HEK293 (cell line): ENCODE measurements around the gene CMIP.

Source experiments
- CTCF ChIP-seq: fragments of 450-650 bp; formaldehyde crosslinking; IDR thresholded peaks from 2 replicates; pipeline ENCODE4 v1.5.1; 2016; ENCODE audit warnings: missing biosample characterization, missing genetic modification characterization
- REST ChIP-seq: fragments of 450-650 bp; formaldehyde crosslinking; IDR thresholded peaks from 2 replicates; pipeline ENCODE4 v1.5.1; 2016; ENCODE audit warnings: missing biosample characterization, missing genetic modification characterization
- ZBTB20 ChIP-seq: fragments of 450-650 bp; formaldehyde crosslinking; IDR thresholded peaks from 2 replicates; pipeline ENCODE4 v1.5.1; 2016; ENCODE audit warnings: missing biosample characterization, missing genetic modification characterization
- ZNF2 ChIP-seq: fragments of 450-650 bp; formaldehyde crosslinking; IDR thresholded peaks from 2 replicates; pipeline ENCODE4 v1.5.1; 2016; ENCODE audit warnings: missing biosample characterization, missing genetic modification characterization
- ZNF292 ChIP-seq: fragments of 450-650 bp; formaldehyde crosslinking; IDR thresholded peaks from 2 replicates; pipeline ENCODE4 v1.5.1; 2016; ENCODE audit warnings: low read depth, missing biosample characterization, missing genetic modification characterization, borderline replicate concordance
- ZNF473 ChIP-seq: fragments of 450-650 bp; formaldehyde crosslinking; IDR thresholded peaks from 2 replicates; pipeline ENCODE4 v1.5.1; 2017; ENCODE audit warnings: missing biosample characterization, missing genetic modification characterization
- ZNF501 ChIP-seq: fragments of 450-650 bp; formaldehyde crosslinking; IDR thresholded peaks from 2 replicates; pipeline ENCODE4 v1.5.1; 2016; ENCODE audit warnings: missing biosample characterization, missing genetic modification characterization
- ZNF623 ChIP-seq: fragments of 450-650 bp; formaldehyde crosslinking; IDR thresholded peaks from 2 replicates; pipeline ENCODE4 v1.5.1; 2016; ENCODE audit warnings: missing biosample characterization, missing genetic modification characterization
- ZNF677 ChIP-seq: fragments of 450-650 bp; IDR thresholded peaks from 2 replicates; pipeline ENCODE4 v1.5.0; 2018; ENCODE audit warnings: missing biosample characterization, mild to moderate bottlenecking, missing genetic modification characterization, moderate library complexity
- ZSCAN30 ChIP-seq: fragments of 450-650 bp; IDR thresholded peaks from 2 replicates; pipeline ENCODE4 v1.5.1; 2018; ENCODE audit warnings: missing biosample characterization, mild to moderate bottlenecking, missing genetic modification characterization, moderate library complexity
- TF ChIP-seq, protein P1 (sequence below): fragments of 450-650 bp; formaldehyde crosslinking; conservative IDR thresholded peaks from 2 replicates; pipeline ENCODE4 v1.5.1; 2016; ENCODE audit warnings: low read depth, missing biosample characterization, missing genetic modification characterization

DNA sequence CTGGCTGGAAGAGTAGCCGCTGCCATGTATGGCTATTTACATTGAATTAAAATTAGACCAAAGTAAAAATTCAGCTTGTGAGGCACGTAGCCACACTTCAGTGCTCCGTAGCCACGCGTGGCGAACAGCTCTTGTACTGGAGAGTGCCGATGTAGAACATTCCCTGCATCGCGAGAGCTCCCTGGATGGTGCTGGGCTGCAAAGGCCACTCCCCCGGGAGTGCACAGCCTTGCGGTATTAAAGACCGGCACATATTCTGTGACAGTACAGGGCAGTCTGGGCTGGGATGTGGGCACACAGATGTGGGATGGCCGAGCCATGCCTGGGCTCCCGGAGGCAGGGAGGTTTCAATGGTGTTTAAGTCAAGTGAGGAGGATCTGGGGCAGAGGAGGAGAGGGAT is 102.2 kb downstream of the CMIP start:
- TF ChIP-seq CTCF (tag by site-specific recombination) = no peak
- no peak for TF ChIP-seq ZNF623 (tag by site-specific recombination)
- TF ChIP-seq, protein P1, sequence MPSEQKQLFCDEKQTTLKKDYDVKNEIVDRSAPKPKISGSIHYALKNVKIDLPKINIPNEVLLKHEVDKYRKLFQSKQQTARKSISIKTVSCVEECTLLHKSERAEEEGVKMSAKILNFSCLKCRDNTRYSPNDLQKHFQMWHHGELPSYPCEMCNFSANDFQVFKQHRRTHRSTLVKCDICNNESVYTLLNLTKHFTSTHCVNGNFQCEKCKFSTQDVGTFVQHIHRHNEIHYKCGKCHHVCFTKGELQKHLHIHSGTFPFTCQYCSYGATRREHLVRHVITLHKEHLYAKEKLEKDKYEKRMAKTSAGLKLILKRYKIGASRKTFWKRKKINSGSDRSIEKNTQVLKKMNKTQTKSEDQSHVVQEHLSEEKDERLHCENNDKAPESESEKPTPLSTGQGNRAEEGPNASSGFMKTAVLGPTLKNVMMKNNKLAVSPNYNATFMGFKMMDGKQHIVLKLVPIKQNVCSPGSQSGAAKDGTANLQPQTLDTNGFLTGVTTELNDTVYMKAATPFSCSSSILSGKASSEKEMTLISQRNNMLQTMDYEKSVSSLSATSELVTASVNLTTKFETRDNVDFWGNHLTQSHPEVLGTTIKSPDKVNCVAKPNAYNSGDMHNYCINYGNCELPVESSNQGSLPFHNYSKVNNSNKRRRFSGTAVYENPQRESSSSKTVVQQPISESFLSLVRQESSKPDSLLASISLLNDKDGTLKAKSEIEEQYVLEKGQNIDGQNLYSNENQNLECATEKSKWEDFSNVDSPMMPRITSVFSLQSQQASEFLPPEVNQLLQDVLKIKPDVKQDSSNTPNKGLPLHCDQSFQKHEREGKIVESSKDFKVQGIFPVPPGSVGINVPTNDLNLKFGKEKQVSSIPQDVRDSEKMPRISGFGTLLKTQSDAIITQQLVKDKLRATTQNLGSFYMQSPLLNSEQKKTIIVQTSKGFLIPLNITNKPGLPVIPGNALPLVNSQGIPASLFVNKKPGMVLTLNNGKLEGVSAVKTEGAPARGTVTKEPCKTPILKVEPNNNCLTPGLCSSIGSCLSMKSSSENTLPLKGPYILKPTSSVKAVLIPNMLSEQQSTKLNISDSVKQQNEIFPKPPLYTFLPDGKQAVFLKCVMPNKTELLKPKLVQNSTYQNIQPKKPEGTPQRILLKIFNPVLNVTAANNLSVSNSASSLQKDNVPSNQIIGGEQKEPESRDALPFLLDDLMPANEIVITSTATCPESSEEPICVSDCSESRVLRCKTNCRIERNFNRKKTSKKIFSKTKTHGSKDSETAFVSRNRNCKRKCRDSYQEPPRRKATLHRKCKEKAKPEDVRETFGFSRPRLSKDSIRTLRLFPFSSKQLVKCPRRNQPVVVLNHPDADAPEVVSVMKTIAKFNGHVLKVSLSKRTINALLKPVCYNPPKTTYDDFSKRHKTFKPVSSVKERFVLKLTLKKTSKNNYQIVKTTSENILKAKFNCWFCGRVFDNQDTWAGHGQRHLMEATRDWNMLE (tag by site-specific recombination) = no peak
- TF ChIP-seq ZNF473 (tag by site-specific recombination) = no peak
- no peak for TF ChIP-seq ZSCAN30 (tag by site-specific recombination)
- TF ChIP-seq ZNF677 (tag by site-specific recombination) = no peak
- no peak for TF ChIP-seq REST (tag by site-specific recombination)
- TF ChIP-seq ZNF2 (tag by site-specific recombination) = no peak
- TF ChIP-seq ZNF292 (tag by site-specific recombination) = no peak
- no peak for TF ChIP-seq ZNF501 (tag by site-specific recombination)
- TF ChIP-seq ZBTB20 (tag by site-specific recombination) = no peak
